DMS 273 (cell line): ENCODE results near the gene ABHD2.
A peak's percentile ranks its signal among the peaks of the same experiment; 100 is the strongest.

Source experiments
- DNase-seq: peaks from one replicate; lab custom pipeline; 2025; ENCODE audit not compliant: unreplicated experiment; lab: John Stamatoyannopoulos, UW

The ABHD2 gene

DNA sequence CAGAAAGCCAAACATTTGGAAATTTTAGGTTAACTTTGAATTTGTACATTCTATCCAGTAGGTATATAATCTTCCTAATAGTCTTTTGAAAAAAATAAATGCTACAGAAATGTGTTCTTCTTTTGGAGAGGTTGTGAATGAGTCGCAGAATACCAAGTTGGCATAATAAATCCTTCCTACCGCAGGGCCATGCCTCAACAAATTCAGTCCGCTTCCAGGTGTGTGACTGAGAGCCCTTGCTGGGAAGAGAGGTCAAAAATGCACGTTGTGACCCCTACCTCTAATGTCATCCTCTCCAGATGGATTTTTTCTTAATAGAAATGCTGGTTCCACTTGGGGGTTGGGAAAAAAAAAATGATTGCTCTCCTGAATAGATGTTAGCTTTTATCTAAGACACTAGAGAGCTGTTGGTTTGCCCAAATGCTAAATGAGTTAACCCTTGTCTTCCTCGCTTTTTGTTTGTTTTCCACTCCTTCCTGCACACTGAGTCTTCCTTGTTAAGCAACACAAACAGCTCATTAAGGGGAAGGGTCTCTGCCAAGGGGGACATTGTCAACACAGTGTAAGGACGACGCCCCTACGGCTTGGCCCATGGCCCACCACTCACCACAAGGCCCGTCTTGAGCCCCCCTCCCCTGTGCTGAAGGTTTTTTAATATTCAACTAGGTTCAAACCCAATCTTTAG lies 99.2 kb downstream of the ABHD2 start:
- no peak for DNase-seq

DNA sequence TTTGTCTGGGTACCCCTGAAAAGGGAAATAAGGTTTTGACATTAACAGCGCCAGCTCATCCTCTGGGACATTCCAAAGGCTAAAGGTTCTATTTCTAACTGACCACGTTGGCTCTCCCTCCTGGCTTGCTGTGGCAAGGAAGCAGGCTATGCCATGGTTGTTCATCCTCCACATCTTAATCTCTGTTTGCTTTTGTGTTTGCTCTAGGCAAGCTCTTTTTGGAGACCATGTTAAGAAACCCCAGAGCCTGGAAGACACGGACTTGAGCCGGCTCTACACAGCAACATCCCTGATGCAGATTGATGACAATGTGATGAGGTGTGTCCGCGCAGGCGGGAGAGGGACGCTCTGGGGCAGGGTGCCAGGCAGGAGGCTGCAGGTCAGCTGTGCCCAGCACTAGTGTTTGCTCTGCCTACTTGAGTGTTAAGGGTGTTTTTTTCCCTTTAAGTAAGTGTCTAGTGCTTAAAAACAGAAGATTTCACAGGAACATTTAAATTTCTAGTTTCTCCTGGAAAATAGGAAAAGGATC lies 99.8 kb downstream of the ABHD2 start:
- no peak for DNase-seq

DNA sequence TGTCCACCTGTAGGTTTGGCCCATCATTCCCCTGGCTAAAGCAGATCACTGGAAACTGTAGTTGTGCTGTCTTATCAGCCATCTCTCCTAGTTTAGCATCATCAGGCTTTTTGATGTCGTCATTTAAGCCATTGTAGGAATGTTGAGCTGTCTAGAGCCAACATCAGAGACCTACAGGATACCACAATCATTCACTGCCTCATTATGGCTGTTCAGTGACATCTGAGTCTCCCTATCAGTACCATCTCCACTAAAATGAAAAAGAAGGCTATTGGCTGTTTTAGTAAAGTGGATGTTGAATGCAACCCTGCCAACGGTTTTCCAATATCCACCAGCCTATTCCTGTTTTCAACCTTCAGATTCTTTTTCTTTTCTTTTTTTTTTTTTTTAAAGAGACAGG lies 103.9 kb downstream of the ABHD2 start:
- DNase-seq = no peak

DNA sequence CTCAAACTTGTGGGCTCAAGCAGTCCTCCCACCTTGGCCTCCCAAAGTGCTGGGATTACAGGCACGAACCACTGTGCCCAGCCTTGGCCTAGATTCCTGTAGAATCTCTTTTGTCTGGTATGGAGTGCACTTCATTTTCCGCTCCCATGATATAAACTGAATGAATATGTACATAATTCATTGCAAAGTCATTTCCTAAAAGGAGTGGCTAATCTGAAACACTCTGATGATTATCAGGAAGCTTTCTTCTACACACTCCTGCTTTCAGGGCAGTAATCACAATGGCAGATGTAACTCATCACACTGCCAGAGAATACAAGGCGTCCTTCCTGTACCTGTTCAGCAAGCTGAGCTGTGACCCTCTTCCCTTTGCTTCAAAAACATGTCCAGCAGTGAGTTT lies 104.5 kb downstream of the ABHD2 start:
- no peak for DNase-seq

DNA sequence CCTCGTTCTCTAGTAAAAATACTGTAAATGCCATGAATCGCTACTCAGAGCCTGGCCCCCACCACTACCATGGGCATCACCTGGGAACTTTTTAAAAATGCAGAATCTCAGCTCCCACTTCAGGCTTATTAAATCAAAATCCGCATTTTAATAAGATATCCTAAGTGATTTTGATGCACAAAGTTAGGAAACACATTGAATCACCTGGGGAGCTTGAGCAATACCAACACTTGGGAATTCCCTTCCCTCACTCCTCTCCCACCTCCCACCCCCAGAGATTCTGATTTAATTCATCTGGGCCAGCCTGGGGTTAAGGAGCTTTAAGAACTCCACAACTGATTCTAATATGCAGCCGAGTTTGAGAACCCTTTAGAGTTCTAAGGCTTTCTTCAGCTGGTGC lies 106.4 kb downstream of the ABHD2 start:
- no peak for DNase-seq

DNA sequence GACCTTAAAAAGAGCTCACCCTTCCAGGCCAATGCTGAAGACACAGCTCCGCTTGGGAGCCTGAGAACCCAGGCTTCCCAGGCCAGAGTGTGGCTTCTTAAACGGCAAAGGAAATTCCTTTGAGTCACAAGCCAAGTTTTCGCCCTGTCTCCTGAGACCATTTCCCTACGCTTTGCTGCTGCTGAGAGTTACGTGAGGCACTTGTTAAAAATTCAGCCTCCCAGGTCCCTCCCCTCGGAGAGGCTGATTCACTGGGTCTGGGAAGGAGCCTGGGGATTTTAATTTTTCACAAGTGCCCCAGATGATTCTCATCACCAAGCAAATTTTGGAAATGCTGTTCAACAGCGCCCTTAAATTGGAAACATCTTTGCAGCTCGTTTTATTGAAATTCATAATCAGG lies 107.6 kb downstream of the ABHD2 start:
- DNase-seq = no peak

DNA sequence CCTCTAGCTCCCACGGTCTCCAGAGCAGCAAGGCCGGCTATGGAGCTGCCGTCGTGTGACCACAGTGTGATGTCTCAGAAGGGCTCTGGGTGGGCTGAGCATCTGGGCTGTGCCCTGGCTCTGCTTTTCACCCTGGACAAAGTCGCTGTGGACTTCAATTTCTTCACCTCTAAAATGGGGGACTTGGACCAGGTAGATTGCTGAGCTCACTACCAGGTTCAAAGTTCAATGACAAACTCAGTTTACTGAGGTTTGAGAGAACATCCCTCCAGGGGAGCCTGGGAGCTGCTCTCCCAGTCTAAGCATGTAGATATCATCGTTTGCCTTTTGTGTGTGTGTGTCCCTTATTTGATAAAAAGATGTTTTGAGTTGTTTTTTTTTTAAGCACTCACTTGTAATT lies 108.0 kb downstream of the ABHD2 start:
- DNase-seq = no peak

DNA sequence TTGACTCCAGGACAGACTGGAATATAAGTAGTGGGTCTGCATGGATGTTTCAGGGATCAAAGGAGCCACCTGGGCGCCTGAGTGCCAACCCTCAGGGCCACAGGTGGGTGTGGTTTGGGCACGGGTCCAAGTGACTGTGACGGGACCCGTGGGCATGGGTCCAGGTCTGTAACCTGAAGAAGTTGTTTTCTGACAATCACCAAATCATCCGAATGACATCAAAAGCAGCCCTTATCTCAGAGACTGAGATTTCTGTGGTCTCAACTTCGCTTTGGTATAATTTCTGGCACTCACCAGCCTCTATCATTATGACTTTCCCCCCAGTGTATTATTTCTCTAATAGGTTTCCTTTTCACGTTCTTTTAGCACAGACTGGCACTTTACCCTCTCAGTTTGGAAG lies 108.7 kb downstream of the ABHD2 start:
- DNase-seq = peak; percentile 26

DNA sequence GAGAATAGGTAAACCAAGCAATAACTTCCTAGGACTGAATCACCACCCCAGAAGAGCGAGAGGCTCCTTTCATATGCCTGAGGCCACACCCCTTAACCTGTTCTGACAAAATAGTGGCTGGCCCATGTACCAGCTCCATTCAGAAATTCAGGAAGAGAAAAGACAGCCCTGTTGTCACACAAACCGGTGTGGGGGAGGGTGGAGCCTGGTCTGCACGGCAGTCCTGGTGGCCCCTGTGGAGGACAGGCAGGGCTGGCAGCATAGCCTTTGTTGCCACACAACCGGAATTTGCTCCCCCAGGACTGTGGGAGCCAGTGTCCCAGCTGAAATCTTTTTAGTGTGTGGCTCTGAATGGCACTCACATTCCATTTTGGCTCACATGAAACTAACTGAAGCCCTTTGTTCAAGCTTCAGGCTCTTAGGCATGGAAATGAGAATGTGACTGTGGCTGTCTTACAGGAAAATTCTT lies 109.3 kb downstream of the ABHD2 start:
- no peak for DNase-seq

DNA sequence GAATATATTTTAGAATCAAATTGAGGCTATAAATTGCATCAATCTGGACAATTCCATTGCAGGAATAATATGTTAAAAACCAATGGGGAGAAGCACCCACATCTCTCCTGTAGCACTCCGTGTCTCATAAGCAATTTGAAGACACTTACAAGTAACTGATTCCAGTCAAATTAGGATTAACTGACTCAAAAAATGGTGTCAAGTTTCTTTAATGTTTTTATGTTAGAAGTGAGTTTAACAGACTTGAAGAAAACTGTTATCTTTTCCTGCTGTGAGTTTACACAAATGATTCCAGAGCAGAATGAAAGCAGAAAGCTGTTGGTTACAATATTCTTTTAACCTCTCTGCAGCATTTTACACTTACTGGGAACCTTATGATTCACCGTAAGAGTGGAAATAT lies 109.9 kb downstream of the ABHD2 start:
- DNase-seq = no peak

DNA sequence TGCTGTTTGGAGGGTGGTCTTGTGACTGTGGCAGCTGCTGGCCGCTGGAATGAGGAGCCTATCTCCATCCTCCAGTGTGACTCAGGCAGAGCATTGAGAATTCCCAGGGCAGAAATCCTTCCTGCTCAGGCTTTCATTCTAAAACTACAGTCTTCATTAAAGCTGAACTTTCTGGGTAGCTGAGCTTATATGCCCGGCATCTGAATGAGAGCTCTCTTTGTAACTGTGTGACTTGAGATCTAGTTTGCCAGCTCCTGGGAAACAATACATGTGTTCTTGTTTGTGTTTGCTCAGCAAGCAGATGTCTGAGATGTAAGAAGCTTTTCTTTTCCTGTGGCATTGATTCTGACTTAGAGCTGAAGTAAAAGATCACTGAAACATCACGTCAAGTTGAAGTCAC lies 110.7 kb downstream of the ABHD2 start:
- no peak for DNase-seq

DNA sequence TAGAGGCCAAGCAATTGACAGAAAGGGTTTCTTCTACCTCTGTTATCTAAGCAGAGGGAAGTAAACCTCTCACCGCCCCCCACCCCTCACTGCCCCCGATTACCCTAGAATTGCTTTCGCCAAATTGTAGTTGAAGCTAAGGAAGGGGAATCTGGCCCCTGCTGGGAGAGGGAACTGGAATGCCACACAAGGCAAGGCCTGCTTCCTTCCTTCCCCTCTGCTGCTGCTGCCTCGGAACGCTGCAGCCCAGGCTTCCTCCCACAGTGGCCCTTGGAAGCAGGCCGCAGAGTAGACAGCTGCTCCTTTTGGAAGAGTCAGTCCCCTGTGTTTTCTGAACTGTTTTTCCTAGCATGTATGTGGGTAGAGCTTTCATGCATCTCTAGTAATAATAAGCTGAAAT lies 111.5 kb downstream of the ABHD2 start:
- DNase-seq = no peak

DNA sequence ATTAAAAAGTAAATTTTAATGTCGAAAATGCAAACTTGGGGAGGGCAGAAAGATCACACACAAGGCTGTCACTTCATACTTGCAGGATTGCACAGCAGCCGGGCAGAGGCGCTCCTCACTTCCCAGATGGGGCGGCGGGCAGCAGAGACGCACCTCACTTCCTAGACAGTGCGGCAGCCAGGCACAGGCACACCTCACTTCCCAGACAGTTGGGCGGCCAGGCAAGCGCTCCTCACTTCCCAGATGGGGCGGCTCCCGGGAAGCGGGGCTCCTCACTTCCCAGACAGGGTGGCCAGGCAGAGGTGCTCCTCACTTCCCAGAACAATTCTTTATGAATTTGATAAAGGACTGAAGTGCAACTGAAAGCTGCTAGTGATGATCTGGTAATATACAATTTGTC lies 111.9 kb downstream of the ABHD2 start:
- no peak for DNase-seq

DNA sequence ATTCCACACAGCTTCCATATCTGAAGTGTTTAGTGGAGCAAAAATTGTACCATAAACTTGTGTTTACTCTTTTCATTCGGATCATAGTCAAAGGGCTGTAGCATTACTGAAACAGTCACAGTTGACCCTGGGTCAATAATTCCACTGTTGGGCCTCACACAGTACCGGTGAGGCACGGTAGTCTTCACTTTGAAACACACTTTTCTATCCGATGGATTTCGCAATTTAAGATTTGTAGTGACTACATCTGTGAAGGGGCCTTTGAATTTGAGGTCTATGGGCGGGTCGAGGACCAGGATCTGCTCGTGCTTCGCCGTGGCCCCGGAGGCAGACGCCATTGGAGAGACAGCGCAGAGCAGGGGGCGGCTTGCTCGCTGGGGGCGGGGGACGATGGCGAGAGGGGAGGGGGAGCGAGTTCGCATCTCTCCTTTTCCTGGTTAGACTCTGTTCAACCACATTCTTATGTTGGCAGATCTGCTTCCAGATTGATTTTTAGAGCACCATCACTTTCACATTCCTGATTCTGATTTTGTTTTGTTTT lies 113.3 kb downstream of the ABHD2 start:
- no peak for DNase-seq

DNA sequence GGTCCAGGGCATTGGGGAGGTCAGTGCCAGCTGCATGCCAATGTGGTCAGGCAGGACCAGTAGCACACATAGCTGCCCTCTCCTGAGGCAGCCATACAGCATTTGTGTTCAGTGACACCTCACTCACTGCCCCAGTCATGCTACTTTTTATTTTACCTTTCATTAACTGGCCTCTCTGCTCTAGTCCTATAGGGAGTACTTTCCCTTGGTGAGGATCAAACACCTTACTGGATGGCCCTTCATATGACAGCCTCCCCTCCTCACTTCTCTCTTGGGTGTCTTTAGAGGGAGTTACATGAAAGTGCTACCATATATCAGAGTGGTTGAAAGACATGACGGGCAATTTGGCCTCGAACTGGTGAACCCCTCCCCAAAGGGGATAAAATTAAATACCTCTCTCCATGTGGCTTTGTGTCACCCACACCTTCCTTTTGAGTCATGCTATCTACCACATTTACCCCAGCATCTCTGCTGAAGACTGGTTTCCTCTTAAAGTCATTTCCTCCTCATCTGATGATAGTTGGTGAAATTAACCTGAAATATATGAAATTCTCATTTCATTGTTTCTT lies 115.5 kb downstream of the ABHD2 start:
- DNase-seq = no peak

DNA sequence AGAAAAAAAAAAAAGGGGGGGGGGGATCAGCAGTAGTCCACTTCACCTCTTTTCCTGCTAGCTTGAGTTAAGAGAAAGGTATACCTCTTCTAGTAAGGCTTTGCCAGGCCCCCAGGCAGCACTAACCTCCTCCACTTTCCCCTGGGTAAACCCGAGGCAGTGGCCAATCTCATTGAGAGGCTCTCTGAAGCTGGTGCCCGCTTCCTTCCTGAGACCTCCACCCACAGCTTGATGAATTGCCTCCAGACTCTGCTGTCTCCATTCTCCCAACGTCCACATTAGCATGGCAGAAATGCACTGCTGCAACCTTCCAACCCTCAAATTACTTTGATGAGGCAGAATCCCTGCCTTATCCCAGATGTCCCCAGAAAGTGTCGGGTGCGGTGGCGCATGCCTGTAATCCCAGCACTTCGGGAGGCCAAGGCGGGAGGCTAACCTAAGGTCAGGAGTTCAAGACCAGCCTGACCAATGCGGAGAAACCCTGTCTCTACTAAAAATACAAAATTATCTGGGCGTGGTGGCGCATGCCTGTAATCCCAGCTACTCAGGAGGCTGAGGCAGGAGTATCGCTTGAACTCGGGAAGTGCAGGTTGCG lies 117.8 kb downstream of the ABHD2 start:
- DNase-seq = no peak

DNA sequence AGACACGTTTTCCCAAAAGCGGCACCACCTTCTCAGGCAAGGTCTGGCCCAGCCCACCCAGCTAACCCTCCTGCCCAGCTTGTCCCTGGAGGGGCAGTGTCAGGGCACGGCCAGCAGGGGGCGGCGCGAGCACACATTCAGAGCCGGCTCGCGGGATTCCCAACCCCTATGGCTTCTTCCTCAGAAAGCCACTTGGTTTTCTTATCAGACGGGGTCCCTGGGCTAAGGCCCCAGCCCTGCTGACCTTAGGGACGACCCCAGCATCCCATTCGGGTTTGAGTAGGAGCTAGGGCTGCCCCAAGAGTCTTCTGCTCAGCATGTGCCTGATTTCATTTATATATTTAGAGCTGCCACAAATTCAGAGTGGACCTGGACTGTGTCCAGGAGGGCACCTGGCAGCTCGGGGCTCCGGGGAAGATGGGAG lies 118.7 kb downstream of the ABHD2 start:
- DNase-seq = peak; percentile 85

DNA sequence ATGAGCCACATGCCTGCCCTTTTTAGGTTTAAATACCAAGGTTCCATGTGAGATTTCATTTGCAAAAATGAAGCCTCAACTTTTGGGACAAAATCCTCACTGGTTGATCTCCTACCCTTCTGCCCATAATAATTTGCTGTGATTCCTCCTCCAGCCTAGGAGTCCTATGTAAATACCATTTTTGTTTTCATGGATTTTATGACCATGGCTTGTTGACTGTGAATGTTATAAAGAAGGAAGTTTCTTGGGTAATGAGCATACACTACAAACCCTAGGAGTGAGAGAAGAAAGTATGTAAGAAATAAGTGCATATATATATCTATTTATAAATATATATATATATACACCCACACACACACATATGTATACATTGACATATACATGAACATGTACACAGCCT lies 120.0 kb downstream of the ABHD2 start:
- no peak for DNase-seq

DNA sequence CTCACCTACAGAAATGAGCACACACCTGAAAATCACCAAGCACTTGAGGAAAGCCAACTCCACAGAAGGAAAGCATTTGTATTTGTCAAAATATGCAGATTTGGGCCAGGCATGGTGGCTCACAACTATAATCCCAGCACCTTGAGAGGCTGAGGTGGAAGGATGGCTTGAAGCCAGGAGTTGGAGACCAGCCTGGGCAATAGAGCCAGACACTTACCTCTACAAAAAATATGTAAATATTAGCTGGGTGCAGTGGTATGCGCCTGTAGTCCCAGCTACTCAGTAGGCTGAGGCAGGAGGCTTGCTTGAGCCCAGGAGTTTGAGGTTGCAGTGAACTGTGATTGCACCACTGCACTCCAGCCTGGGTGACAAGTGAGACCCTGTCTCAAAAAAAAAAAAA lies 120.8 kb downstream of the ABHD2 start:
- no peak for DNase-seq

DNA sequence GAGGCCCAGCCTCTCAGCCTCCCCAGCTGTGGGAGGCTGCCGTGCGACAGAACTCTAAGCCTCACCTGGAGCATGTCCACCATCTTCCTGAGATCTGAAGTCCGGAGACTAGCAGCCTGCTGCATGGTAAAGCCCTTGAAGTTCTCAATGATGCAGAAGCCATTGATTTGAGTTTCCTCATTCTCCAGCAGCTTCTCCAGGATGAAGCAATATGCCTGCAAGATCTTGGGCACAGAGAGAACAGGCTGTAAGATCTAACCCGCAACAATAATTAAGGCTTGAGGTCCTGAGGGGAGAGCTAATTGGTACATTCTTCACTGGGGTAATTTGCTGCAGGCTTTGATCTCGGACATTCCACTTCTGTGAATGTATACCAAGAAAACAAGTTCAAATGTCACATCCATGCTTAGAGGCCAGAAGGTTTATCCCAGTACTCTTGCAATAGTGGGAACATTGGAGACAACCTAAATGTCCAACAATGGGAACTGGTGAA lies 123.5 kb downstream of the ABHD2 start:
- no peak for DNase-seq

DNA sequence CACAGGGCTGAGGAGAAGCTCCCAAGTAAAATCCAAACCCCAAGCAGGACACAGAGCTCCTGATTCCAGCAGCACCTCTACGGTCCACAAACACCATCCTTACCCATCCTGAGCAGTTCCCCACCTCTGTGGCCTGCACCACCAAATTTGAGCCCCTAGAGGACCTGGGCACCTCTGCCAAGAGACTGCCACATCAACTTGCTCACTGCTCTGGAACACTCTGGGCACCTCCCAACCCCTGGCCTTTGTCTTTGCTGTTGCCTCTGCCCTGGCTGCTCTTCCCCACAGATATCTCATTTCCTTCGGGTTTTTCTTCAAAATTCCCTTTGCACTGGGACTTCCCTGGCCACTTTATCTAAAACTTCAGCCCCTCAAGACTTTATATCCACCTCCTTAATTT lies 127.4 kb downstream of the ABHD2 start:
- no peak for DNase-seq

DNA sequence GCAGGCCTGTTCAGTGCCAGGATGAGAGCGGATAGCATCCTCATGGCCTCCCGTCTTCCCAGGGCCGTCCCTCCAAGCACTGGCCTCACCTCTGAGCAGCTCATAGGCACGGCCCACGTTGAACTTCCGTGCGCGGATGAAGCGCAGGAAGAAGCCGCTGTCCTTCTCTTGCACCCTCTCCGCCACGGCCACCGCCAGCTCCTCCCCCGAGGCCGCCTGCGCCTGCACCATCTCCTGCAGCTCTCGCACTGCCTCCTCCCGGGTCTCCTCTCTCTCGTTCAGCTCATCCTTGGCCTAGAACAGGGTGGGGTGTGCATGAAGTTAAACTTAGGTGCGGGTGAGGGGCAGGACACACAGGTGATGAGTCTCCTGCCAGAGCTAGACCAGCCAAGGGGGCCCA lies 128.8 kb downstream of the ABHD2 start:
- DNase-seq = no peak
